HG03066 (cell line): ENCODE measurements around the gene ZNG1C.
"Not testable (repeated sequence)": the region's sequence is repeated elsewhere in the genome, so short reads cannot be mapped to it uniquely, and the experiment has no call there.

Source experiments
- ATAC-seq: cut with Tn5 transposase; IDR thresholded peaks from one replicate; pipeline ENCODE4 v1.9.1; 2021; ENCODE audit warnings: low read depth; ENCODE audit not compliant: unreplicated experiment

The ZNG1C gene

GRCh38 chr9:68241683-68242082 lies at the start of gene ZNG1C:
Gene ZNG1C, plus strand, starts transcription at chr9:68241983. Its CDS starts 49 bp downstream, at chr9:68242032.
- not testable (repeated sequence) for ATAC-seq

DNA sequence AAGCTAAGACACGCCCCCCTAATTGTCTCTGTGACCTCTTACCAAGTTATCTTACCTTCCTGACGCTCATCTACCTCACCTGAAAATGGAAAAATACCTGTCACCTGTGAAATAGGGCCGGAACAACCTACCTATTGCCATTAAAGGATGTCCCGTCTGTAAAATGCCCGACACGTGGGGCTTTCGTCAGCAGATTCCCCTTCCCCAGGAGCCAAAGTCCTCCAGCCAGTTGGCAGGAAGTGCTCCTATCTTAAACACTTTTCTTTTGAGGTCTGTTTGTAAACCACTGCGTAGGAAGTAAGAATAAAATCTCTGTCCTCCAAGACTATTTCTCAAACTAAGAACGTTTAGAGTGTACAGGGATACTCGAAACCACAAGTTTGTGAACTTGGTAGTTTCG lies 654 bp downstream of the ZNG1C start:
- not testable (repeated sequence) for ATAC-seq

GRCh38 chr9:68281041-68281440 lies 39.3 kb downstream of the ZNG1C start:
- not testable (repeated sequence) for ATAC-seq

DNA sequence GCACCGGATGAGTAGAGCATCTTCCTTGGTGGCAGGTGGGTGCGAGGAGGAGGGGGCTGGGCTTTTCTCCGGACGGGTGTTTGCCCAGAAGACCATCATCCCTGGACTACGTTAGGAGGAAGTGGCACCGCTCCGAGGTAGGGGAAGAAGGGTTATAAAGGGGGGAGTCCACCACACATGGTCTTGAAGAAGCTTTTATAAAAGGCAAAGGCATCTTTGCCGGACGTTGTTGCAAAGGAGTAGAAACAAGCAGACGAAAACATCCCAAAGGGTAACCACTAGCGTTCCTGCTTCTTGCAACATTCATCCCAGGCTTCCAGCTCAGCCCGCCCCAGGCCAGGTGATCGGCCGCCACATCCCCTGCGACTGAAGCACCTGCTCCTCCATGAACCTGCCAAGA lies 60.8 kb downstream of the ZNG1C start, which contains the start of gene FOXD4L3:
Gene FOXD4L3 (plus strand): TSS at position 301 of the 400 bp plus-strand sequence. CDS start 85 bp downstream, at position 386.
- not testable (repeated sequence) for ATAC-seq

DNA sequence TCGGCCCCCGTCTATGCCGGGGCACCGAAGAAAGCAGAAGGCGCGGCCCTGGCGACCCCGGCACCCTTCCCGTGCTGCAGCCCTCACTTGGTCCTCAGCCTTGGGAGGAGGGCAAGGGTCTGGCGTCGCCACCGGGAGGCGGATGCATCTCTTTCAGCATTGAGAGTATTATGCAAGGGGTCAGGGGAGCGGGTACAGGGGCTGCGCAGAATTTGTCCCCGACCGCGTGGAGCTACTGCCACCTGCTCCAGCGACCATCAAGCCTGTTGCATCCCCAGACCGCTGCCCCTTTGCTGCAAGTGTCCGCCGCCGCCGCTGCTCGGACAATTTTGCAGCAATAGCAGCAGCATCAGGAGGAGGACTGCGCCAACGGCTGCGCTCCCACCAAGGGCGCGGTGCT lies 62.0 kb downstream of the ZNG1C start:
- ATAC-seq, result not testable (repeated sequence)

DNA sequence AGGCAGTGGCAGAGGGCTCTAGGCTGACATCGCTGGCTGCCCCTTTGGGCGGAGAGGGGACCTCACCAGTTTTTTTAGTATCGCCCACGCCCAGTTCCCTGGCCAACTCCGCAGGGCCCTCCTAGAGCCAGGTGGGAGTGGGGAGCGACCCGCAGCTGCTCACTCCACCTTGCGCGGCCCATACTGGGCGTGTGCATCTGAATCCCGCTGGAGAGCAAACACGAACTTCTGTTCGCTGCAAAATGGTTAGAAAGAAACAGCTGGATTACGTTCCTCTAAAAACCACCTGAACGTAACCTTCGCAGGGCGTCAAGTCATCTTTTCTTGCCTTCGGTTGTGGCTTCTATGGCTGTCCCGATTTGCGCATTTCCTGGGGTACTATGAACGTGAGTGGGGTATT lies 62.4 kb downstream of the ZNG1C start:
- not testable (repeated sequence) for ATAC-seq

GRCh38 chr9:68304777-68305176 lies 63.0 kb downstream of the ZNG1C start:
- ATAC-seq, result not testable (repeated sequence)

GRCh38 chr9:68305680-68306285 lies 64.0 kb downstream of the ZNG1C start:
- ATAC-seq, result not testable (repeated sequence)

DNA sequence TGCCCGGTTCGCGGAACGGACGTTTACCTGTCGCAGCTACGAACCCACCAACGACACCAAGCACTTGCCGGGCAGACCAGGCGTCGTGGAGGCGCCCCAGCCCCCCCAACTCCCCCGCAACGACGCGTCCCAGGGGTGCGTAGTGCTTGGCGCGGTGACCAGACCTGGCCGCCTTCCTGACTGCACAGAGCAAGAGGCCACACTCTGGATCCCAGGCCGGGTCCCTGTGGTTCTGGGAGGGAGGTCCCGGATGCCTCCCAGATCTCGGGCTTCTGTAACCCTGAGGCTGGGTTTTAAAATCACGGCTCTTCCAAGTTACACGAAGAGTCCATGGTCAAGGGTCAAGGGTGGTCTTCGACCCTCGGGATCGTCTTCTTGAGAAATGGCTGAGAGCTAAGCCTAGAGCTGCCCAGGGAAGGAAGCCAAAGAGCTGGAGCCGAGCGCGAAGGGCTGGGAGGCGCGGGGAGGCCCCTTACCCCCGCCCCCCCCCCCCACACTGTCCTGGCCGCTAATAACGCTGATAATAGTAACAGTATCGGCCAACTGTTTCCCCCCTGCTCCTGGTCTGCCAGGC lies 64.7 kb downstream of the ZNG1C start:
- ATAC-seq, result not testable (repeated sequence)

DNA sequence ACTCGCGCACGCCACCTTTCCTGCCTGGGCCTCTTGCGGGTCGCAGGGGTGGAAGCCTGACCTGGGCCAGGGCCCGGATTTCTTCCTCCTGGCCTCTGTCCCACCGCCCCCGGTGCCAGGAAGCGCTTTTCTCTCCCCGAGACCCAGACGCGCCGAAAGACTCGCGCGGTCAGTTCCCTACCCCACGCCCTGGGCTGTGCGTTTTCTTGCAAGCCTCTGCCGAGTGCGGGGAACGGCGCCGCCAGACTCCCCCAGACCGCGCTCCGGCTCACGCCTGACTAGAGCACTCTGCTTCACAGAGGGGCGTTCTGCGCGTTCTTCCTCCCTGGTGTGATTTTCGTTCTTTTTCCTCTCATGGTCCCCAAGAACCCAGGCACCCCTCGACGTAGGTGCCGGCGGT lies 65.3 kb downstream of the ZNG1C start:
- not testable (repeated sequence) for ATAC-seq

DNA sequence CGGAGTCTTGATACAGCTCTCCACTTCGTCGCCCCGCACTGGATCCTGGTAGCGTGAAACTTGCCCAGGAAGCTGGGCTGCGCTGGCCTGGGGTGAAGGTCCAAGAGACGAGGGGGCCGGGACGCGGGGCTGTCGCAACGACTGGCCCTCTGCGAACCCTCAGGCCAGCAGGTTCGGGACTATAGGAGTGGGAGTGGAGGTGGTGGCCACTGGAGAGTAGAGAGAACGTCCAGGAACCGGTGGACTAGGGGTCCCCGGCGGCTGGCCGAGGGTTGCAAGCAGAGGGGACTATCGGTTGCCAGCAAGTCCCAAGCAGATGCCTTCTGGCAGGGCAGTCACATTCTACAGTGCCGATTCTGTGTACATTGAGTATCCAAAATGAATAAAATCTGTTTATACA lies 65.9 kb downstream of the ZNG1C start:
- not testable (repeated sequence) for ATAC-seq

GRCh38 chr9:68311208-68311607 lies 69.4 kb downstream of the ZNG1C start:
- not testable (repeated sequence) for ATAC-seq

DNA sequence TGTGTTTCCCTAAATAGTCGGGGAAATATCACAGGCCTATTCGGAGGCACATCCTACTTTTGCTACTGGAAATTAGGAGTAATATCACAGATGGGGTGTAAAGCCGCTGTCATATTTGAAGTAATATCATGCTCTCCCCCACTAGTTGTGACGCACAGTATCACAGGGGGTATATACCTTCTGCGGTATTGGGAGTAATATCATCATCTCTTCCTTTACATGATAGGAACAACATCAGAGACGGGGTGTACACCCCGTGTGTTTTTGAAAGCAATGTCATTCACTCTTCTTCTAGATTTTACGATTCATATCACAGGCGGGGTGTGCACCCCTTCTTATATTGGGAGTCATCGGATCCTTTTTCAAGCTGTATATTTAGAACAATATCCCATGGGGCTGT lies 76.4 kb downstream of the ZNG1C start:
- ATAC-seq, result not testable (repeated sequence)

DNA sequence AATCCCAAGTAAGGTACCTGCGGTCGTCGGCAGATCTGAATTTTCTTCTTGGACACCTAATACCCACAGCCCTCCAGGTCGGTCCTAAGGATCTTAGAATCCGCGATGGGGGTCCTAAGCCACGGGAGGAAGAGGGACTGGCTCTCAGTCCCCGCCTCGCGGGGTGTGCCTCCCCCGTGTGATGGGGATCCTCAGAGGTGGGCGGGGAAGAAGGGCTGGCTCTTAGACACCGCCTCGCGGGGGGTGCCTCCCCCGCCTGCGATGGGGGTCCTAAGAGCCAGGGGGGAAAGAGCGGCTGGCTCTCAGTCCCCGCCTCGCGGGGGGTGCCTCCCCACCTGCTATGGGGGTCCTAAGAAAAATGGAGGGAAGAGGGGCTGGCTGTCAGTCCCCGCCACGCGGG lies 82.0 kb downstream of the ZNG1C start:
- ATAC-seq, result not testable (repeated sequence)

GRCh38 chr9:68324518-68324917 lies 82.7 kb downstream of the ZNG1C start:
- not testable (repeated sequence) for ATAC-seq

DNA sequence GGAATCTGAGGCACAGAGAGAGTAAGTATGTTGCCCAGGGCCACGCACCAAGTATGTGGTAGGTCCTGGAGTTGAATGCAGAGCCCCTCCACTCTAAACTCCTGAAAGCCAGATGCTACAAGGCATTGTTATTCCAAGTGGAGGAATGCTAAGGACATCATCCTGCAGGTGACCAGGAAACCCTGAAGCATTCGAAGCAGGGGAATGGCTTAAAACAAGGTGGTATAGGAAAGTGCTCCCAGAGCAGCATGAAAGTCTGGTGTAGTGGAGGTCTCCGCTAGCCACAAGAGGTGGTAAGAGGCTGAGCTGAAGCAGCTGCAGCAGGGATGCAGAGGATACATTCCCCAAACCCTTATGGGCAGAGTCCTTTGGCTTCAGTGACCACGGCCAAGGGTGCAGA lies 87.3 kb downstream of the ZNG1C start:
- ATAC-seq, result not testable (repeated sequence)

DNA sequence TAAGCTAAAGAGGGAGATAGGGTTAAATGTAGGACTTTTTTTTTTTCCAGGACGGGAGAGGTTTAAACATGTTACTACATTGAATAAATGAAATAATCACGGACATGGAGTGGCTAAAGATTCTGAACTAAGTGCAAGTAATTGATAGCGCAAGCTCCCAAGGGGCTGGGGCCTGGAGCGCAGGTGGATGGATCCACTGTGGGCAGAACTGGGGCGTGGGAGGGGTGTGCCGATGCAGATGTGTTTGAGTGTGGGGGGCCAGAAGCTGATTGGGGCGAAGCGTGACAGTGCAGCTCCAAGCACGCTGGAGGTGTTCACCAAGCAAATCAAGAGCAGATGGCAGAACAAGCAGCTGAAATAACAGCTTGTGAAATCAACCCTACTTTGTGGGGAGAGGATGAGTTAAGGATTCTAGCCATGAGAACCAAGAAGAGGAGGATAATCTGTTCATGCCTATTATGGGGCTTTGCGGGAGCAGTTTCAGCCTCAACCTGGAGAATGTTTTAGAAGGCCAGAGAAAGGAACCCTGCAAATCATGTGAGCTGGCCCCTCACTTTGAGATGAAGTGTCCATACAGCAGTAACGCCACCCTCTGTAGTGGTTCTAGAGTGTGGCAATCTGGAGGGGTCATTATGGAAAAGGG lies 88.9 kb downstream of the ZNG1C start:
- not testable (repeated sequence) for ATAC-seq

DNA sequence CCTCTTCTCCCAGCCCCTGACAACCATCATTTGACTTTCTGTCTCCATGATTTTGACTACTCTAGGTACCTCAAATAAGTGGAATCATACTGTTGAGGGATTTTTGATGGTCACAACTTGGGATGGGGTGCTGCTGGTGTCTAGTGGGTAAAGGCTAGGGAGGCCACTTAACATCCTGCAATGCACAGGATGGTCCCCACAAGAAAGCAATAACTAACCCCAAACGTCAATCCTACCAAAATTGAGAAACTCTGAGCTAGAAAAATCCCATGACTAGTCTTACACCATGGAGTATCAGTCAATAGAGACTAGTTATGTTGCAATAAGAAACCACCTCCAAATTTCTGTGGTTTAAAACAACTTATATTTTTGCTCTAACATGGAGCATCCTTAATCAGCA lies 90.3 kb downstream of the ZNG1C start:
- not testable (repeated sequence) for ATAC-seq

DNA sequence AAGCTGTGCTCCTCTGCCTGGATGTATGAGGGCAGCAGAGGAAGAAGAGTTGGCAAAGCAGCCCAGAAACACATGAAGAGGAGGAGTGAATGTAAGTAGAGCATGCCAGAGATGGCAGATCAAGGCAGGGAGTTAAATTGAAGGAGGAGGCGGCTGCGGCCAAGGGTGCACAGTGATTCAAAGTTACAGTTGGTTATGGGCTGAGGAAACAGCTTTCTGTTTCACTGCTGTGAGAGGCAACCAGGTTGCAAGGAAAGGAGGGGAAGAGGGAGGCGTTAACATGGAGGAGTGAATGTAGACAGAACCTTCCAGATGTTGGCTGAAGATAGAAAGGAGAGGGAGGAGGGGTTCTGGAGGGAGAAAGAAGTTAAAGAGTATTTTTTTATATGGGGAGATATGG lies 94.2 kb downstream of the ZNG1C start:
- ATAC-seq, result not testable (repeated sequence)

DNA sequence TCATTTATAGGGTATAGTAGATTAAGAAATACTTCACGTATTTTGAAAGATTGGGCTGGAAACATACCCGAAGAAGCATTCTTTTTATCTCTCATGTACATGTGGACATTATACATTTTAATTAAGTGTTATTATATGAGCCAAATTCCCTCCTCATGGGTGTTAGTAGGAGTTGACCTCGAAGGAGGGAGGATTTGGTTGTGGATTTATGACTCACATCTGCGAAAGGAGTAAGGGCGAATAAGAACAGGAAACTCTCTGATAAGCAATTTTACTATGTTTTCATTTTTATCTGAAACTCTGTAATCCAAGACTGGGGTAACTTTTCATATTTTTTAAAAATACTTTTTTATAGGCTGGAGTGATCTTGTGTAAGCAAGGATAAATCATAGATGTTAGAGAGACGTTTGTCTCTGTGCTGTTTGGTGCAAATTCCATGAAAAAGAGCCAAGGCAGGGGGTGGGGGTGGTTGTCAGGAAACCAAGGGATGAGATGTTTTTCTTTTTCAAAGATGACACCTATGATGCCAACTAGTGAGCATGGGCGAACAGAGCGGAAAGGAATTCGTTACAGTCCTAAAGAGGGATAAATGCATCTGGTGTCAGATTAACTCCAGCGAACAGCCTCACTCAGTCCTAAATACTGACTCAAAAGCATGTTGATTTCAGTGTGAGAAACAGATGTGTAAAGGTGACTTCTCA lies 95.0 kb downstream of the ZNG1C start:
- ATAC-seq, result not testable (repeated sequence)

- ATAC-seq, result not testable (repeated sequence)
These were observed 96.2 kb downstream of the ZNG1C start for GRCh38 chr9:68338000-68338399.
